Pancreas (tissue), 10 donors: ENCODE data around the gene SDS. TPM values are rescaled to one million over a fixed set of nuclear protein-coding genes. Genes with fewer than 3 reads are reported as not detected.

Experiments used
- ATAC-seq, 4 donors: fragments of 200-7000 bp; cut with Tn5 transposase; one replicate each; pipeline versions ENCODE4 v1.8.0 to v1.9.1; 2020; ENCODE audit warnings: mild to moderate bottlenecking in 4 of 4, moderate library complexity in 4 of 4
- DNase-seq, 6 donors: peaks; one replicate each; pipeline ENCODE4 v3.0.0-alpha.2; 2020
- FAIRE-seq: peaks from 2 replicates; lab custom pipeline; 2012; peaks lifted over from hg19 to GRCh38; lab: Jason Lieb, UNC
- H3K27ac ChIP-seq, 4 donors: fragments of 200-600 bp; sonication (generic); 1 replicate in 3 of 4; 2 replicates in 1 of 4; pipeline versions ENCODE4 v1.5.0 to v1.8.0; 2020
- H3K27me3 ChIP-seq, 4 donors: fragments of 200-600 bp; one replicate each; pipeline ENCODE4 v1.8.0; 2021
- H3K36me3 ChIP-seq, 3 donors: fragments of 200-600 bp; sonication (generic) in 1 of 3; one replicate each; pipeline versions ENCODE4 v1.5.0 to v1.8.0; 2020 to 2021
- H3K4me1 ChIP-seq, 3 donors: fragments of 200-600 bp; one replicate each; pipeline ENCODE4 v1.8.0; 2021
- H3K4me3 ChIP-seq, 4 donors: fragments of 200-600 bp; sonication (generic) in 2 of 4; one replicate each; pipeline versions ENCODE4 v1.5.0 to v1.8.0; 2020 to 2021
- H3K9me3 ChIP-seq, 4 donors: fragments of 200-600 bp; one replicate each; pipeline ENCODE4 v1.8.0; 2021
- WGBS, 2 donors: extraction: QIAGEN DNeasy Blood & Tissue Kit; methylation state at CpG; one replicate each; pipeline ENCODE4 v1.1.7; 2013; 5-methylcytosine and 5-hydroxymethylcytosine counted together
- intact Hi-C, 3 donors: fragments of 100-400 bp; cut with DNase I; formaldehyde crosslinking; loops; one replicate each; pipeline versions ENCODE4 v1.11.1 to v1.14.2; 2022
- polyA plus RNA-seq, 2 donors: library from polyadenylated mRNA; stranded (reverse); fragments of 200-250 nt; gene quantifications; one replicate each; pipeline ENCODE4 v1.2.3, GENCODE V29; 2013
- total RNA-seq, 6 donors: library from RNA; stranded (reverse); fragmentation: NEBNext Ultra II Directional in 4 of 6; extraction: Animal tissue kit (Norgen Biotek cat#: 25700) in 4 of 6; gene quantifications; one replicate each; pipeline versions ENCODE4 v1.2.1 to v1.2.4, GENCODE V29; 2021 to 2023
- TF ChIP-seq, protein P1 (sequence below), 4 donors: fragments of 200-600 bp; sonication (generic) in 3 of 4; IDR thresholded peaks; one replicate each; pipeline versions ENCODE4 v1.5.0 to v1.8.0; 2021; ENCODE audit warnings: antibody characterized with exemption in 4 of 4
- donor health status: healthy with polysubstance abuse.
- donor health status: DM: no; HTN: no; CAD: no; lungs with moderate emphysema.
- donor health status: DM: no; HTN: no; CAD: no.
- donor health status: control.
- donor health status: control.
- donor health status: Bipolar disorder and iron deficiency.
- donor health status: DM: yes; HTN: yes; CAD: no.
- donor health status: DM: no; HTN: no; CAD: no.
- donor health status: DM: no; HTN: no; CAD: no.
- donor health status: DM: yes; HTN: yes; CAD: no.

Gene SDS
- total and polyA plus RNA-seq, 8 donors: 0.14 to 3.4 (median 0.39) TPM; not detected in 2

DNA sequence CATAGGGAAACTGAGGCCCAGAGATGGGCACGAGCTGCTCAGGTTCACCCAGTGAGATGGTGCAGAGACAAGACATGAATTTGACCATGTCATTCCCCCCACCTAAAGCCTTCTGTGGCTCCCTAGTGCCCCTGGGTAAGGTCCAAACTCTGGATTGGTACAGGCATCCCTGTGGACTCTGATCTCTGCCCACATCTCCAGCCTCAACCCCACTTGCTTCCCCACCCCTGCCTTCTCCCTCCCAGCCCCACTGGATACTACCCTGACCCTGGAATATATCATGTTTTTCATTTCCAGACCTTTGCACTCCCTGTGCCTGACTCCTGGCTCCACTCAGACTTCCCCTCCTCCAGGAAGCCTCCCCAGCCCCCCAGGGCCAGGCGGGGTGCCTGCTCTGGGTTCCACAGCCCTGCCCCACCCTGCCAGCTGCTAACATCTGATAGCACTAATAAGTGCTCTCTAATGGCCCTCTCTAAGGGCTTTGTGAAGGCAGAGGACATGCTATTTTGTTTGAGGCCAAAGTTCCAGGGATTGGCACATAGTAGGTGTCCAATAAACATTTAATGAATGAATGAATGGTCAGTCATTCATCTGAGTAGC, 17.4 kb upstream of the SDS start:
- 40 to 56% methylated on average over 2 of the region's 2 CpGs for WGBS, 2 donors
- TF ChIP-seq, protein P1, sequence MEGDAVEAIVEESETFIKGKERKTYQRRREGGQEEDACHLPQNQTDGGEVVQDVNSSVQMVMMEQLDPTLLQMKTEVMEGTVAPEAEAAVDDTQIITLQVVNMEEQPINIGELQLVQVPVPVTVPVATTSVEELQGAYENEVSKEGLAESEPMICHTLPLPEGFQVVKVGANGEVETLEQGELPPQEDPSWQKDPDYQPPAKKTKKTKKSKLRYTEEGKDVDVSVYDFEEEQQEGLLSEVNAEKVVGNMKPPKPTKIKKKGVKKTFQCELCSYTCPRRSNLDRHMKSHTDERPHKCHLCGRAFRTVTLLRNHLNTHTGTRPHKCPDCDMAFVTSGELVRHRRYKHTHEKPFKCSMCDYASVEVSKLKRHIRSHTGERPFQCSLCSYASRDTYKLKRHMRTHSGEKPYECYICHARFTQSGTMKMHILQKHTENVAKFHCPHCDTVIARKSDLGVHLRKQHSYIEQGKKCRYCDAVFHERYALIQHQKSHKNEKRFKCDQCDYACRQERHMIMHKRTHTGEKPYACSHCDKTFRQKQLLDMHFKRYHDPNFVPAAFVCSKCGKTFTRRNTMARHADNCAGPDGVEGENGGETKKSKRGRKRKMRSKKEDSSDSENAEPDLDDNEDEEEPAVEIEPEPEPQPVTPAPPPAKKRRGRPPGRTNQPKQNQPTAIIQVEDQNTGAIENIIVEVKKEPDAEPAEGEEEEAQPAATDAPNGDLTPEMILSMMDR (IDR thresholded peaks at IDR 0.05): no peak
- DNase-seq (no peak), FAIRE-seq (no peak), ATAC-seq (no peak)
- H3K4me3 ChIP-seq: no peak overlapping the region
- no peaks in the 10 kb centered on the region for H3K36me3 ChIP-seq
- H3K27ac ChIP-seq: no peak overlapping the region
- intact Hi-C loops: loop anchor here in 2 of 3 donors (10.0 kb wide), 2 partner anchors 106 to 226 kb away; no protein-coding TSS in a partner anchor
- H3K27me3 ChIP-seq: no peaks in the 10 kb centered on the region
- H3K9me3 ChIP-seq: no peaks in the 10 kb centered on the region
- peaks cover 0 to 18% (median 7%) of the 10 kb centered on the region in 3 donors for H3K4me1 ChIP-seq

DNA sequence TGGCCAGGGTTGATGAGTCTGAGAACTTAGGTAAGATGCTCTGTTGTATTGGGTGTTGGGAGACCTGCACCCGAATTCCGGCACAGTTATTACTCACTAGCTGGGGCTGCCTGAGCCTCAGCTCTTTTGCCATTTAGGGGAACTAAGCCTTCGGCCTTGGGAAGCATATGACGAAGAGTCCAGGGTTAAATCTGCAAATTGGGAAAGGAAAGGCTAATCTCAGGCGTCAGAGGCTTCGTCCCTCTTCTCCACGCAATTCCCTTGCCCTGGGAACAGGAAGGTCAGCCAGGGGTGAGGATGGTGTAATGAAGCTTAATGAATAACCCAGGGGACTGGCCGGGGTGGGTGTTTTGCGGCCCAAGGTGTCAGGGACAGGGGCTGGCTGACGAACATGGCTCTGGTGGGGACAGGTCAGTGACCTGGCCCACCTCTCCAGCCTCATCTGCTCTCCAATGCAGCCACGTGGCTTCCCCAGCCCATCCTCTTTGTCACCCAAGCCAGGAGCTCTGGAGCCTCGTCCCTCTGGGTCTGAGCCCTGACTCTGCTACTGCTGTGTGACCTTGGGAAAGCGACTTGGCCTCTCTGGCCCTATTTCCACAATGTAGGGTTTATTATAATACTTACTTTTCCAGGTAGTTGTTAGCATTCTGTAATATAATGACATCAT, 14.7 kb upstream of the SDS start:
- ATAC-seq (peak in 3 of 4 donors; percentile 36 to 47 (median 37)), DNase-seq (peak in 2 of 6 donors; percentile 18 to 29), FAIRE-seq (no peak)
- Histone ChIP-seq H3K9me3 (no peaks in the 10 kb centered on the region), H3K4me1 (peaks cover 0 to 15% (median 7%) of the 10 kb centered on the region in 3 donors), H3K4me3 (no peak overlapping the region), H3K27ac (peak overlapping the region in 1 of 4 donors; percentile 0), H3K36me3 (no peaks in the 10 kb centered on the region), H3K27me3 (no peaks in the 10 kb centered on the region)
- WGBS, 2 donors: 16 to 22% methylated on average over 13 of the region's 13 CpGs
- intact Hi-C loops: no loop called here
- TF ChIP-seq, protein P1 (IDR thresholded peaks at IDR 0.05): no peak

DNA sequence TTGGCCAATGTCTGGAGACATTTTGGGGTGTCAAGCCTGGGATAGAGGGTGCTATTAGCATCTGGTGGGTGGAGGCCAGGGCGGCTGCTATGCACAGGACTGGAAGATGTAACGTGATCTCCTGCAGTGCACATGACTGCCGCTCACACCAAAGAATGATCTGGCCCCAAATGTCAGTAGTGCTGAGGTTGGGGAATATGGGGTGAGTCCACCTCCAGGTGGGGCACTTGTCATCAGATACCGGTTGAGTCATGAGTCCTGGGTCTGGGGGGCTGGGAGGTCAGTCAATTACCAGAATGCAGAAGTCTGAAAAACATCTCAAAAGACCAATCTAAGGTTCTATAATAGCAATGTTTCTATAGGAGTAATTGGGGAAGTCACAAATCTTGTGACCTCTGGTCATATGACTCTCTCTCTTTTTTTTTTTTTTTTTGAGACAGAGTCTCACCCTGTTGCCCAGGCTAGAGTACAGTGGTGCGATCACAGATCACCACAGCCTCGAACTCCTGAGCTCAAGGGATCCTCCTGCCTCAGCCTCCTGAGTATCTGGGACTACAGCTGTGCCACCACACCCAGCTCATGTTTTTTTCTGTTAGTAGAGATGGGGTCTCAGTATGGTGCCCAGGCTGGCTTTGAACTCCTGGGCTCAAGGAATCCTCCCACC, 12.5 kb upstream of the SDS start:
- peak overlapping the region in 1 of 4 donors; percentile 6 for H3K27ac ChIP-seq
- peak in 2 of 4 donors; percentile 24 to 54 for ATAC-seq
- intact Hi-C loops: no loop called here

DNA sequence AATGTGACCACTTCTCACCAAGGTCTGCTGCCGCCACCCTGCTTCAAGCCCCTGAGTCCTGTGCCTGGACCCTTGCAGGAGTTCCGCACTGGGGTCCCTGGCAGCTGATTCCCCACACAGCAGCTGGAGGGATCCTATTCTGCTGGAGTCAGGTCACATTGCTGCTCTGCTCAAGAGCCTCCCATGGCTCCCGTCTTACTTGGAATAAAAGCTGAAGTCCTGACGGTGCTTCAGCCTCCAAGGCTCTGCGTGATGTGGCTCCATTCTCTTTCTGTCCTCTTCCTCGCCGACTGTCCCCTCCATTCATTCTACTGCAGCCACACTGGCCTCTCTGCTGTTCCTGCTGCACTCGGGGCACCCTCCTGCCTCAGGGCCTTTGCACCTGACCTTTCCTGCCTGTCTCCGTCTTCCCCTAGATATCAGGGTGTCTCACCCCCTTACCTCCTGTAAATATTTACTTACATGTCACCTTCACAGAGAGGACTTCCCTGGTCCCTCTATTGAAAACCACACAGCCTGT, 10.9 kb upstream of the SDS start:
- Histone ChIP-seq H3K4me3 (no peak overlapping the region), H3K4me1 (peaks cover 0 to 9% (median 0%) of the 10 kb centered on the region in 3 donors), H3K27me3 (no peaks in the 10 kb centered on the region), H3K36me3 (no peaks in the 10 kb centered on the region), H3K27ac (no peak overlapping the region), H3K9me3 (no peaks in the 10 kb centered on the region)
- DNase-seq: no peak
- TF ChIP-seq, protein P1 (IDR thresholded peaks at IDR 0.05): no peak
- ATAC-seq: no peak
- no peak for FAIRE-seq
- WGBS, 2 donors: 78 to 82% methylated on average over 9 of the region's 9 CpGs
- intact Hi-C loops: no loop called here

More for the DNA sequence above, 12.5 kb upstream of the SDS start:
- Histone ChIP-seq H3K4me3 (no peak overlapping the region), H3K4me1 (peaks cover 0 to 9% (median 0%) of the 10 kb centered on the region in 3 donors), H3K9me3 (no peaks in the 10 kb centered on the region), H3K36me3 (no peaks in the 10 kb centered on the region), H3K27me3 (no peaks in the 10 kb centered on the region)
- WGBS, 2 donors: 68 to 72% methylated on average over 6 of the region's 6 CpGs
- FAIRE-seq (no peak), DNase-seq (no peak)
- TF ChIP-seq, protein P1 (IDR thresholded peaks at IDR 0.05): no peak
